Kidney epithelial cell (primary cell): Measurements from ENCODE around the gene FHOD3. TPM values are rescaled to one million over a fixed set of nuclear protein-coding genes. Genes with fewer than 3 reads are reported as not detected.

Experiments
- DNase-seq: peaks from one replicate; pipeline ENCODE4 v3.0.0-alpha.2; 2010; ENCODE audit warnings: low read depth
- H3K27me3 ChIP-seq: 2 replicates; pipeline ENCODE4 v1.6.0; 2011; ENCODE audit warnings: low read length; ENCODE audit not compliant: control insufficient read depth, insufficient read depth
- H3K36me3 ChIP-seq: 2 replicates; pipeline ENCODE4 v1.5.1; 2011; ENCODE audit warnings: low read length; ENCODE audit not compliant: control insufficient read depth, insufficient read depth
- H3K4me3 ChIP-seq: 2 replicates; pipeline ENCODE4 v1.5.1; 2011; ENCODE audit warnings: low read depth, mild to moderate bottlenecking, control low read depth, low read length
- total RNA-seq: library from RNA; depleted of rRNA; stranded (reverse); fragments of >200 nt; gene quantifications from 2 replicates; pipeline ENCODE4 v1.2.3, GENCODE V29; 2015
- TF ChIP-seq, protein P1 (sequence below): IDR thresholded peaks from 2 replicates; pipeline ENCODE4 v1.5.1; 2011; ENCODE audit warnings: mild to moderate bottlenecking, moderate library complexity, low read length, control low read depth, inconsistent platforms; ENCODE audit not compliant: insufficient read depth, poor library complexity, severe bottlenecking

Gene FHOD3
- total RNA-seq, 1 donor from 2014 or later = 47.2 TPM

DNA sequence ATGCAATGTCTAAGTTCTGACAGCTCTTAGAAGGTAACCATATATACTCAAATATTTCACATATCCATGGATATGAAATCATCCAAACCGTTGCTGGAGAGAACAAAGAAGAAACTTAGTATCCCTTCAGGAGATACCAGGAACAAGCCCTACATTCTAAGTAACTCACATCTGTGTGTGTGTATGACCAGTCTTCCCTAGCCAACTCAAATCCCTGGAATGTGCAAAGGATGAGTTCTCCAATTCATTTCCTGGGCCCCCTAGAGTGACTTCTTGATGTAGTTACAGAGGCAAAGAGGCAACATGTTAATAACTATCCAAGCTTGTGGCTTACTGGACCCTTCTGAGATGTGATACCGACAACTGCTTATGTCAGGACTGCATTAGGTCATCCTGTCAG is 511.2 kb downstream of the FHOD3 start:
- Histone ChIP-seq H3K27me3 (no peaks in the 10 kb centered on the region), H3K36me3 (peaks cover 4% of the 10 kb centered on the region), H3K4me3 (no peak overlapping the region)
- TF ChIP-seq, protein P1, sequence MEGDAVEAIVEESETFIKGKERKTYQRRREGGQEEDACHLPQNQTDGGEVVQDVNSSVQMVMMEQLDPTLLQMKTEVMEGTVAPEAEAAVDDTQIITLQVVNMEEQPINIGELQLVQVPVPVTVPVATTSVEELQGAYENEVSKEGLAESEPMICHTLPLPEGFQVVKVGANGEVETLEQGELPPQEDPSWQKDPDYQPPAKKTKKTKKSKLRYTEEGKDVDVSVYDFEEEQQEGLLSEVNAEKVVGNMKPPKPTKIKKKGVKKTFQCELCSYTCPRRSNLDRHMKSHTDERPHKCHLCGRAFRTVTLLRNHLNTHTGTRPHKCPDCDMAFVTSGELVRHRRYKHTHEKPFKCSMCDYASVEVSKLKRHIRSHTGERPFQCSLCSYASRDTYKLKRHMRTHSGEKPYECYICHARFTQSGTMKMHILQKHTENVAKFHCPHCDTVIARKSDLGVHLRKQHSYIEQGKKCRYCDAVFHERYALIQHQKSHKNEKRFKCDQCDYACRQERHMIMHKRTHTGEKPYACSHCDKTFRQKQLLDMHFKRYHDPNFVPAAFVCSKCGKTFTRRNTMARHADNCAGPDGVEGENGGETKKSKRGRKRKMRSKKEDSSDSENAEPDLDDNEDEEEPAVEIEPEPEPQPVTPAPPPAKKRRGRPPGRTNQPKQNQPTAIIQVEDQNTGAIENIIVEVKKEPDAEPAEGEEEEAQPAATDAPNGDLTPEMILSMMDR = no peak
- no peak for DNase-seq

DNA sequence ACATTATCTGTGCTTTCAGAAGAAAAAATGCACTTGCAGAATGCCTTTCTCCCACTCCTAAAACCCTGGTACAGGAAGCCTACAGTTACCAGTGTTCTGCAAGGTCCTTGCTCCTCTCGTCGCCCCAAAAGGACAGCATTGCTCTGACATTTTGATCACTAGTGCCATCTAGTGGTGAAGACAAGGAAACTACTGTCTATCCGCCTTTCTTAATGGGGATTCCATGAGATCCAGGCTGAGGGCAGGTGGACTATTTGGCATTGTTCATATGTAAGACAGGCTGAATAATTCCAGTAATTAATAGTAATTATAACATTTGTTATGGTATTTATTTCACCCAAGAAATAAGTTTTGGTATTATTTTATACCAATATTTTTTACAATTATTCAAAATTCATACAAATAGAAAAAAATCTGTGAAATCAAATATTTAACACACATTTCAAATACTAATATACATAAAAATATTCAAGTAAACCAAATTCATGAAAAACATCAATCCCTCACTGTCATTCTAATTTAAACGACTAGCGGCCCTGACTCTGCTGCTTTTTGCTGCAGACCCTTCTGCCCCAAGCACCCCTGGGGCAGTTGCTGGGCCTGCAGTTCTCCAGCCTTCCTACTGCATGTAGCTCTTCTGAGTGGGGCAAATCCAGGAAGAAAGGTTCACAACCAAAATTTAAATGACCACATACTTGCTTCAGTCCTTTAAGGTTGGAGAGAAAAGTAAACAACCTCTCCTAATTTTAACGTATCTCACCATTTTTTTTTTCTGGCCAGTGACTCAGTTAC is 512.3 kb downstream of the FHOD3 start:
- no peak overlapping the region for H3K4me3 ChIP-seq
- H3K36me3 ChIP-seq = peaks cover 4% of the 10 kb centered on the region
- TF ChIP-seq, protein P1 = peak; percentile 78
- no peaks in the 10 kb centered on the region for H3K27me3 ChIP-seq
- no peak for DNase-seq

DNA sequence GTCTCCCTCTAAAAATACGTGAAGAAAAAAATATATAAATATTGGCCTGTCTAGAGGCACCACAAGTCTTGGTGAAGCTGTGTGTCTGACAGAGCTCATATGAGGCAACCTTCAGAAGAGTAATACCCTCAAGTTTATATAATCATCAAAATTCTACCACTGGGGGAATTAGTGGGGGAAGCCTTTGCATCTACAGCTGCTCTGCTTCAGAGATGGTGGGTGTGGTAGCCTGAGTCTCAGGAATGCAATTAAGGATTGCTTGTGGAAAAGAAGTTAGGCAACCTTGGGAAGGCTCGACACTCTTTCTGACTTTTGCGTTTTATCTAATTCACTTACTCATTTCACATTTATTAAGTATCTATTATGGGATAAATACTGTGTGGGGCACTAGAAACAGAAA is 513.9 kb downstream of the FHOD3 start:
- Histone ChIP-seq H3K4me3 (no peak overlapping the region), H3K36me3 (peaks cover 4% of the 10 kb centered on the region), H3K27me3 (no peaks in the 10 kb centered on the region)
- TF ChIP-seq, protein P1 = no peak
- DNase-seq = no peak

DNA sequence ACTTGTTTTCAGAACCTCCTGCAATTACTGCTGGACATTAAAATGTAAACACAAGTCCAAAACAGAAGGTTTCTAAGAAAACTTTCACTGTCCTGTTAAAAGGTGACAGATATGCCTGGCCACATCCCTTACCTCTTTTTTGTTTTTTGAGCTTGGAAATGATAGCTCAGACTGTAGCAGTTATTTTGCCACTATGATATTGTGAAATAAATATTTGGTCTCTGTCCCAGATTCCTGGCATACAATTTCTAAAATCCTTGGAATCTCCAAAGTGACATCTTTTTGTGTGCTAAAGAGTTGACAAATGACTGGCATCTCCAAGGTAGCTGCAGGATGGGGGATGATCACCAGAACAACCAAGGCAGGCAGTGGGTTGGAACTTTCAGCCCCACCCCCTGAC is 514.4 kb downstream of the FHOD3 start:
- Histone ChIP-seq H3K27me3 (no peaks in the 10 kb centered on the region), H3K4me3 (no peak overlapping the region), H3K36me3 (peaks cover 2% of the 10 kb centered on the region)
- DNase-seq = no peak
- TF ChIP-seq, protein P1 = no peak

DNA sequence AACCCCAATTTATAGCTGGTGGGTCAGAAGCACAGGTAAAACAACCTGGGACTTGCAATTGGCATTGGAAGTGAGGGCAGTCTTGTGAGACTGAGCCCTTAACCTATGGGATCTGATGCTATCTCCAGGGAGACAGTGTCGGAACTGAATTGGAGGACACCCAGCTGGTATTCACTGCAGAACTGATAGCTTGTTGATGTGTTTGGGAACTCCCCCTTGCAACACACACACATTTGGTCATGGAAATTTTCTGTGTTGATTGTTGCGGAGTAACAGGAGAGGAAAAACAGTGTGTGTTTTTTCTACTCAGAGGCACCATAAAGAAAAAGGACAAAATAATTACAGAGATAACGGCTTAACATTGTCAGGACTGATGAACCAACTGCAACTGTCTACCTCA is 515.2 kb downstream of the FHOD3 start:
- no peaks in the 10 kb centered on the region for H3K27me3 ChIP-seq
- H3K4me3 ChIP-seq = no peak overlapping the region
- H3K36me3 ChIP-seq = no peaks in the 10 kb centered on the region
- TF ChIP-seq, protein P1 = no peak
- DNase-seq = no peak
